Bronchial epithelial cell (primary cell): ENCODE measurements around the gene KRT82. TPM values are rescaled to one million over a fixed set of nuclear protein-coding genes. Genes with fewer than 3 reads are reported as not detected.

Experiments used
- DNase-seq: peaks from one replicate; pipeline ENCODE4 v3.0.0-alpha.2; 2010; ENCODE audit warnings: low read depth
- FAIRE-seq: peaks from 2 replicates; lab custom pipeline; 2011; peaks lifted over from hg19 to GRCh38; lab: Jason Lieb, UNC
- H3K27me3 ChIP-seq: 2 replicates; pipeline ENCODE4 v1.5.1; 2011; ENCODE audit warnings: low read length; ENCODE audit not compliant: control insufficient read depth, insufficient read depth
- H3K36me3 ChIP-seq: 2 replicates; pipeline ENCODE4 v1.5.1; 2011; ENCODE audit warnings: low read length; ENCODE audit not compliant: control insufficient read depth, insufficient read depth
- H3K4me3 ChIP-seq: 2 replicates; pipeline ENCODE4 v1.5.1; 2011; ENCODE audit warnings: mild to moderate bottlenecking, low read depth, low read length, control low read depth
- total RNA-seq: library from RNA; depleted of rRNA; stranded (reverse); fragments of >200 nt; gene quantifications from 2 replicates; pipeline ENCODE4 v1.2.1, GENCODE V29; 2014
- TF ChIP-seq, protein P1 (sequence below): IDR thresholded peaks from 2 replicates; pipeline ENCODE4 v1.5.1; 2011; ENCODE audit warnings: mild to moderate bottlenecking, moderate library complexity, low read length, control low read depth, inconsistent platforms; ENCODE audit not compliant: insufficient read depth, severe bottlenecking

Gene KRT82
- total RNA-seq, 1 donor from 2014 or later: not detected

DNA sequence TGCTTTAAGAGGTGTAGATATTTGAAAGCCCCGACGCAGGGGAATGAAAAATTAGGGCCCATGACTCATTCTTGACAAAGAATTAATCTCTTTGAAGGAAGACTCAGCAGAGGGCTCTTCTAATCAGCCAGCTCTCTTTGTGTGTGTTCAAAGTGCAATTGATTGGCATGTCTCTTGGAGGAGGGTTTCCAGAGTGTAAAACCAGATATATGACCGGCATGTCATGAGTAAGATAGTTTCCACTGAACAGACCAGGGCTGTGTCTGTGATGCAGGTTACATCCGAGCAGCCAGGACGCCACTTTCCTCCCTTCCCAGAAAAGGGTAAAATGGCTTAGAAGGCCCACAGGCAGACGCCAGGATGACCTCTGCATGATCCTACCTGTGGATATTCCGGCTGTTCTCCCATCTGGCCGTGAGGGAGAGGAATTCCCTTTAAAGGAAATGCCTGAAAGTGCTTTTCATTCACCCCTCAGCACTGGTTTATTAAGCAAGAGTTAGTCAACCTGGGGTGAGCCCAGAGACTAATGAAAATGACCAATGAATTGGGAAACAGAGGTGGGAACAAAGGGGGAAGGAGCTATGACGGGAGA is 35.3 kb upstream of the KRT82 start:
- peak; percentile 96 for DNase-seq
- H3K36me3 ChIP-seq: no peaks in the 10 kb centered on the region
- TF ChIP-seq, protein P1, sequence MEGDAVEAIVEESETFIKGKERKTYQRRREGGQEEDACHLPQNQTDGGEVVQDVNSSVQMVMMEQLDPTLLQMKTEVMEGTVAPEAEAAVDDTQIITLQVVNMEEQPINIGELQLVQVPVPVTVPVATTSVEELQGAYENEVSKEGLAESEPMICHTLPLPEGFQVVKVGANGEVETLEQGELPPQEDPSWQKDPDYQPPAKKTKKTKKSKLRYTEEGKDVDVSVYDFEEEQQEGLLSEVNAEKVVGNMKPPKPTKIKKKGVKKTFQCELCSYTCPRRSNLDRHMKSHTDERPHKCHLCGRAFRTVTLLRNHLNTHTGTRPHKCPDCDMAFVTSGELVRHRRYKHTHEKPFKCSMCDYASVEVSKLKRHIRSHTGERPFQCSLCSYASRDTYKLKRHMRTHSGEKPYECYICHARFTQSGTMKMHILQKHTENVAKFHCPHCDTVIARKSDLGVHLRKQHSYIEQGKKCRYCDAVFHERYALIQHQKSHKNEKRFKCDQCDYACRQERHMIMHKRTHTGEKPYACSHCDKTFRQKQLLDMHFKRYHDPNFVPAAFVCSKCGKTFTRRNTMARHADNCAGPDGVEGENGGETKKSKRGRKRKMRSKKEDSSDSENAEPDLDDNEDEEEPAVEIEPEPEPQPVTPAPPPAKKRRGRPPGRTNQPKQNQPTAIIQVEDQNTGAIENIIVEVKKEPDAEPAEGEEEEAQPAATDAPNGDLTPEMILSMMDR: no peak
- H3K4me3 ChIP-seq: no peak overlapping the region
- FAIRE-seq: peak; percentile 98
- no peaks in the 10 kb centered on the region for H3K27me3 ChIP-seq

DNA sequence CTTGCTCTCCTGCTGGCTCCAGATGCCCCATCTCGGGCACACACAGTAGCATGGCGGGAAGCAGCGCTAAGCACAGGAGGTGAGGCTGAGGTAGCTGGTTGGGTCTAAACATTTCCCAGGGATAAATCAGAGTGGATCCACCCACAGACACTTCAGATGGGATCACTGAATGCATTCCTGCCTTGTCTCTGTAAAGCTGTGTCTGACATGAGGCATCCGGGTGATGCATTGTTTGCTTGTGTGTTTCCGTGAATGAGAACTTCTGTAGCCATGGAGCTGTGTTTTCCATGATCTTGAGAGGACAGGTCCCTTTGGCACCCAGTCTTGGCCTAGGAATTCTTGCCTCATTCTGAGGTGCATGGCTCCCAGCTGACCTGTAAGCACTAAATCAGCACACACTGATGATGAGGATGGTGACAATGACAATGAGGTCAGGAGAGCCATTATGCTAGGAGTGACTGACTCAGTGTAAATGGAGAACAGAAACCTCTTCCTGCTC is 34.7 kb upstream of the KRT82 start:
- no peak overlapping the region for H3K4me3 ChIP-seq
- DNase-seq (peak; percentile 99), FAIRE-seq (peak; percentile 100)
- TF ChIP-seq, protein P1: no peak
- no peaks in the 10 kb centered on the region for H3K36me3 ChIP-seq
- H3K27me3 ChIP-seq: no peaks in the 10 kb centered on the region

DNA sequence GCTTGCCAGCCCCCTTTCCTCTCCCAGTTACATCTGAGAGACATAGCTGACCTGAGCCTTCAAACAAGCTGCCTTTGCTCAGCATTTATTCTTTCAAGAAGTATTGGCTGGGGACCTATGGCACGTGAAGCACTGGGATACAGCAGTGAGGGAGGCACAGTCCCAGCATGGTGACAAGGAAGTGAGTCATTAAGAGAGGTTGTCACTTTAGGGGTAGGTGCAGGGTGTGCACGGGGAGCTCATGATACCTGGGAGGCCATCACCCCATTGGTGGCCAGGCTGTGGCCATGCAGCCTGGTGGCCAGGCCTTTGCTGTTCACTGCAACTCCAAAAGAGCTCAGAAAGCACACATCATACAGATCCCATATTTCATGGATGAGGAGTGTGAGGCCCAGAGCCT is 33.7 kb upstream of the KRT82 start:
- DNase-seq (no peak), FAIRE-seq (peak; percentile 23)
- no peak overlapping the region for H3K4me3 ChIP-seq
- no peaks in the 10 kb centered on the region for H3K36me3 ChIP-seq
- TF ChIP-seq, protein P1: no peak
- no peaks in the 10 kb centered on the region for H3K27me3 ChIP-seq

DNA sequence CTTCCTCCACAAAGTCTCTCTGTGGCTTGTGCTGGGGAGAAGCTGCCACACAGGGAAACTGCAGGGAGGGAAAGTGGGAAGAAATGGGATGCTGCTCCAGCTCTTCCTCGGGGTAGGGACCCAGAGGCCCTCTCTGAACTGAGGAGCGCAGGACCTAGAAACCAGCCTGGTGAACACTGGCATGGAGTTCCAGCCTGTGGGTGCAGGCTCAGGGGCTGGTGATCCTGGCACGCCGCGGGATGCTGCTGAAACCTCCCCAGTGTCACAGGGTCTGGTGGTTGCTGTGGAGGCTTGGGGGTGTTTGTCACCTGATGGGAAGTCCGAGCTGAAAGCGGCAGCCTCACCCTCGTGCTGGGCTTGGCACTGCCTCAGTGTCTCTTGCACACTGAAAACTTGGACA is 33.3 kb upstream of the KRT82 start:
- FAIRE-seq: no peak
- Histone ChIP-seq H3K36me3 (no peaks in the 10 kb centered on the region), H3K4me3 (no peak overlapping the region), H3K27me3 (no peaks in the 10 kb centered on the region)
- TF ChIP-seq, protein P1: no peak
- DNase-seq: no peak

DNA sequence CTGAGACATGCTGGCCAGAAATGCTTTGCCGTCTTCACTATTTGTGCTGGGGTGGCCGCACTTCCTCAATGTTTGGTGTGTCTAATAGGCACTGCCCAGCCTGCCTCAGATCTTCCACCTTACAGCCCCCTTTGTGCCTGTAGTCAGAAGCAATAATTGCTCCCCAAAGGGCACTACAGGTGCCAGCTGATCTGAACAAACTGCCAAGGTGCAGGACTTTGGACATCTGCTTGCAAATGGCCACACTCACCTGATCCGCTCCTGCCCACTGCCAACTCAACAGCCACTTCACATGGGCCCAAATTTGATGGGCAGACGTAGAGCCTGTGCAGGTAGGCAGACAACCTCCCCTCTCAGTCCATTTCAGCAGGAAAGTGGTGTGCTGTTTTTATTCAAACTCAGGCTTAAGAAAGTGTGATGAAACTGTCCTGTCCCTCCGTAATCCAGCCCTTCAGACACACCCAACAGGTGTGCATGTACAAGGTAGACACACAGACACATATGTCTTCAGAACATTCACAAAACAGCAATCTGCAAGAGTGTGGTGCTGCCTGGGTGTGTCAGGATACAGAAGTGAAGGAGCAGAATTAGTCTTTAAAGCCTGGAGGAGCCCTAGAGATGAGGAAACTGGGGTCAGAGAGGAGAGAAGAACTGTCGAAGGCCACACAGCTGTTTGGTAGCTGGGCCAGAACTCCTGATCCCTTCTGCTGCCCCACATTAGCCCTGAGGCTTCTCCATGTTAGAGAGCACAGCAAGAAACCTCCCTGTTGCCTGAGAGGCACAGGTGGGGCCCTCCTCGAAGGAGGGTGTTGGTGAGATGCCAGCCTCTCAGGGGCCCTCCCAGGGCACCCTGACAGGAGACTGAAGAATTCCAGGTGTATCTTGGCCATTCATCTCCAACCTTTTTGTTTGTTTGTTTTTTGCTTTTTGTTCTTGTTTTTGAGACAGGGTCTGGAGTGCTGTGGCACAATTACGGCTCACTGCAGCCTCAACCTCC is 32.5 kb upstream of the KRT82 start:
- DNase-seq (peak; percentile 40), FAIRE-seq (peak; percentile 98)
- H3K4me3 ChIP-seq: no peak overlapping the region
- no peaks in the 10 kb centered on the region for H3K36me3 ChIP-seq
- TF ChIP-seq, protein P1: no peak
- no peaks in the 10 kb centered on the region for H3K27me3 ChIP-seq
